Left lobe of liver (tissue), 2 donors: ENCODE results near the gene PANK4. TPM values are rescaled to one million over a fixed set of nuclear protein-coding genes. Genes with fewer than 3 reads are reported as not detected.

Experiments
- ATAC-seq: fragments of 200-7000 bp; cut with Tn5 transposase; one replicate; pipeline ENCODE4 v1.9.1; 2020; ENCODE audit warnings: mild to moderate bottlenecking, moderate library complexity
- DNase-seq: peaks from one replicate; pipeline ENCODE4 v3.0.0-alpha.2; 2020; ENCODE audit warnings: low spot score
- total RNA-seq: library from RNA; stranded (reverse); gene quantifications from one replicate; pipeline ENCODE4 v1.2.1, GENCODE V29; 2021
- donor health status: DM: no; HTN: no; CAD: no; lungs with moderate emphysema.
- donor health status: DM: no; HTN: yes; CAD: no.

Gene PANK4
- total RNA-seq, 1 donor from 2014 or later = 15.4 TPM

- ATAC-seq (no peak), DNase-seq (no peak)
Measured at GRCh38 chr1:2532485-2533160, 6.2 kb upstream of the PANK4 start.

GRCh38 chr1:2530513-2531361 is 4.3 kb upstream of the PANK4 start:
- DNase-seq = peak; percentile 70

GRCh38 chr1:2529784-2530512 is 3.6 kb upstream of the PANK4 start, which contains the start of gene HES5:
Gene HES5 (minus strand): TSS chr1:2530263. CDS start chr1:2530164, 99 bp downstream.
- ATAC-seq = no peak

More at GRCh38 chr1:2530513-2531361, 4.3 kb upstream of the PANK4 start:
- no peak for ATAC-seq

GRCh38 chr1:2528966-2529783 is 2.8 kb upstream of the PANK4 start:
- peak; percentile 74 for DNase-seq
- peak; percentile 19 for ATAC-seq

More at GRCh38 chr1:2529784-2530512, 3.6 kb upstream of the PANK4 start, which contains the start of gene HES5:
- DNase-seq = no peak

- ATAC-seq = no peak
- no peak for DNase-seq
Measured at GRCh38 chr1:2528611-2528965, 2.2 kb upstream of the PANK4 start.

- ATAC-seq (peak; percentile 64), DNase-seq (peak; percentile 97)
Measured at GRCh38 chr1:2528016-2528415, 1.6 kb upstream of the PANK4 start.

GRCh38 chr1:2527556-2527860 is 1.1 kb upstream of the PANK4 start:
- ATAC-seq = no peak
- no peak for DNase-seq

- ATAC-seq (peak; percentile 57), DNase-seq (peak; percentile 91)
Measured at GRCh38 chr1:2526824-2527555, 594 bp upstream of the PANK4 start.

- DNase-seq (no peak), ATAC-seq (no peak)
Measured at GRCh38 chr1:2525572-2525919, 850 bp downstream of the PANK4 start.

GRCh38 chr1:2523891-2524609 is 2.3 kb downstream of the PANK4 start:
- ATAC-seq = no peak
- no peak for DNase-seq

GRCh38 chr1:2523191-2523890 is 3.1 kb downstream of the PANK4 start:
- ATAC-seq (no peak), DNase-seq (no peak)

- DNase-seq (no peak), ATAC-seq (peak; percentile 2)
Measured at GRCh38 chr1:2522230-2522629, 4.2 kb downstream of the PANK4 start.

GRCh38 chr1:2520806-2521205 is 5.6 kb downstream of the PANK4 start:
- DNase-seq (no peak), ATAC-seq (no peak)

GRCh38 chr1:2520206-2520605 is 6.2 kb downstream of the PANK4 start:
- DNase-seq (no peak), ATAC-seq (no peak)

- no peak for ATAC-seq
- no peak for DNase-seq
Measured at GRCh38 chr1:2519729-2520128, 6.7 kb downstream of the PANK4 start.

GRCh38 chr1:2519029-2519685 is 7.2 kb downstream of the PANK4 start:
- ATAC-seq (no peak), DNase-seq (no peak)

- ATAC-seq = no peak
Measured at GRCh38 chr1:2518528-2518927, 7.9 kb downstream of the PANK4 start.

GRCh38 chr1:2517966-2518365 is 8.4 kb downstream of the PANK4 start:
- DNase-seq = no peak
- ATAC-seq = no peak

More at GRCh38 chr1:2518528-2518927, 7.9 kb downstream of the PANK4 start:
- DNase-seq = no peak
